ENCODE measurements around the gene MSMB.
A peak's percentile ranks its signal among the peaks of the same experiment; 100 is the strongest.
"Not testable (repeated sequence)": the region's sequence is repeated elsewhere in the genome, so short reads cannot be mapped to it uniquely, and the experiment has no call there.

The MSMB gene

DNA sequence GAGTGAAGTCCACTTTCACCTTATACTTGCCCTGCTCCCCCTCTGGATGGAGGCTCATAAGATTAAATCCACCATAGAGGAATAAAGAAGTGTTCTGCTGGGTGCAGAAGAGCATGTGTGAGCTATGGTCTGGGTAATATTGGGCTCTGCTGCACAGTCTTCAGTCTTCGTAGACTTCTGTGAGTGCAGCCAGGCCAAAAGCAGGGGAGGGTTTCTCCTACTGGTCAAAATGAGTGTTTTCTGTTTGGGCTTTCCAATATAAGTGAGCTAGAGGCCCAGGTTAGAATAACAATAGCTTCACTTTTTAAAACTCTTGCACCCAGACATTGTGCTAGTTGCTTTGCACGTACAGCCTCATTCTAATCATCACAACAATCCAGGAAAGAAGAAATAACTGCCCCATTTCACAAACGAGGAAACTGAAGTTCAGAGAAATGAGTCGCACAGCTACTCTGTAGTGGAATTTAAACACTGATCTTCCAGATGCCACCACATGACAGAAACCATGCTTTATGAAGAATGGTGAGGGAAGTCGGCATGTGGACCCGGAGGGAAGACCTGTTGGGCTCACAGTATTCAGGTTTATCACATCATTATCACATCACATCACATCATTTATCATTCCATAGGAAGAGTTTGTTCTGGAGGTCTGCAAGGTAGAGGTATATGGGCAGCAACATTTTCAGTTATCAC lies 23.8 kb upstream of the MSMB start:
- DNase-seq = no peak

DNA sequence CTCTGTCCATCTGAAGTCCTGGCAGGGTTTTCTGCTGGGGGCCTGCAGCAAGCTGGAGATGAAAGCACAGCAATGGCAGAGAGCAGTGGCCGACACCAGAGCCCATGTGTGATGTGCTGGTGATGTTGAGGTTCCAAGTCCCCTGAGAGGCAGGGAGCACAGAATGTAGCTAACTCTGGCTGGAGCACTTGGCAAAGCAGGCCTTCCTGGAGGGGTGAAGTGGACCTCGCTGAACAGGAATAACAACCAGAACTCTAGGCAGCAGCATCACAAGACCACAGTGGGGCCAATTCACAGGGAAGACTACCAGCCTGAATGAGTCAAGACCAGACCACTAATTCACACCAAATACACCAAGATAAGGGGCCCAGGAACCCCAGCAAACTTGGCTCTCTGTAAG lies 22.8 kb upstream of the MSMB start:
- DNase-seq = no peak

DNA sequence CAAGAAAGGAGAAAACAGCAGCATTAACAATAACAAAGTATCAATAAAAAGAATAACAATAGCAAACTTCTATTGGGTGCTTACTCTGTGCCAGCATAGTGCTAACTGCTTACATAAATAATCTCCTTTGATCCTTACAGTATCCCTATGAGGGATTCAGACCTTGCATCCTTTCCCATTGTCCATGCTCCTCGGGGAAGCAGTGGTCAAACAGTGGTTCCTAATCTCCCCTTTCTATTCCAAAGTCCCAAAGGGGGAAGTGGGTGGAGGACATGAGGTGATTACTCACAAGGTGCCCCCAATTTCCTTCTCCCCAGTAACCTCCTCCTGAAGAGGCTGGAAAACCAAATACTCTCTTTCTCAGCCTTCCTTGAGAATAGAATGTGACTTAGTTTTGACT lies 22.0 kb upstream of the MSMB start:
- DNase-seq = no peak

DNA sequence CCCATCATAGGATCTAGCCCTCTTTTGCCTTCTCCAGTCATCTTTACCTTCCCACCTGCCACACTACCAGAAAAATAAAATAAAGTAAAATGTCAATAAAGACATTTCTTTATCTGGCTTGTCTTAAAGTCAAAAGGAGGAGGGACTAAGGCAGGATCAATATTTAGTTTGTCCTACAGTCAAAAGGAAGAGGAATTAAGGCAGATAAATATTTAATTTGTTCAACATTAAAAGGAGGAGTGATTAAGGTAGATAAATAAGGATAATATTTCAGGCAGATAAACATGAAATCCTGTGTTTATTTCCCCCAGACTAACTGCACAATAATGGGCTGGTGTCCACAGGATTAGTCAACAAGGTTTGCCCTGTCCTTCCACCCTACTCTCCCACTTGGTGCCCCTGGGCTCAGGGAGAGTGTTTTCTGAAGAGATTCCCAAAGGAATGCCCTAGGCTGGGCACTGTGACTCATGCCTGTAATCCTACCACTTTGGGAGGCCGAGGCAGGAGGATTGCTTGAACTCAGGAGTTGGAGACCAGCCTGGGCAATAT lies 18.3 kb upstream of the MSMB start:
- no peak for DNase-seq

DNA sequence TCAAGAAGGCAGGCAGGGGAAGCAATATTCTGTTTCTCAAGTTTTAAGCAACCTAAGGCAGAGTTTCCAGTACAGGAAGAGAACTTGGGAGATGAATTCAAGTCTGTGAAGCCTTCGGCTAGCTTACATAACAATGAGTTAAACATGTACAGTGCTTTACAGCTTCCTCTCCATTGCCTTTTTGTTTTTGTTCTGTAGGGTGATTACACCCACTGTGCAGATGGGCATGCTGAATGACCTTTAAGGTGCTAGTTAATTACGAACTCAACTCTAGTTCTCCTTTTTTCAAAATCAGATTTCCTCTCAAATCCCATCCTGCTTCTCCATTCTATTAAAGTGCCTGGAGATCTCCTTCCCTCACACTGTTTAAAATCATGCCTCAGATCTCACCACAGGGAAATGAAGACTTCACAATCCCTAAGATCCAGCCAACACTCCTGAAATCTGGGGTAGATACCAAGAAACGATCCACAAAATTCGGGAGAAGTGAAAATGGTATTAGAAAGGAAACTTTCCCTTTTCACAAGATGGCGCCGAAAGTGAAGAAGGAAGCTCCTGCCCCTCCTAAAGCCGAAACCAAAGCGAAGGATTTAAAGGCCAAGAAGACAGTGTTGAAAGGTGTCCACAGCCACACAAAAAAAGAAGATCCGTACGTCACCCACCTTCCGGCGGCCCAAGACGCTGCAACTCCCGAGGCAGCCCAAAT lies 16.8 kb upstream of the MSMB start:
- DNase-seq = no peak

DNA sequence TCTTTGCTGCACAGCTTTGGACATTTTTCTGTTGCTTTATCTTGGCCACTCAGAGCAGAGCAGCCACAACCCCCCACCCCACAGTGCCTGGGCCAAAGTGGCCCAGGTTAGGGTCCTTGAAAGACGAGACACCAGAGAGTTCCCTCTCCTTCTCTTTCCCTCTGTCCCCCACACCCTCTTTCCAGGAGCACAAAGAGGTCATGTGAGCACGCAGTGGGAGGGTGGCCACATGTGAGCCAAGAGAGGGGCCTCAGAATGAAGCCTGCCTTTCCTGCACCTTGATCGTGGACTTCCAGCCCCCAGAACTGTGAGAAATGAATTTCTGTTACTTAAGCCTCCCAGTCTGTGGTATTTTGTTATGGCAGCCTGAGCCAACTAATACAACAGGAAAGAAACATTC lies 14.6 kb upstream of the MSMB start:
- DNase-seq = no peak

DNA sequence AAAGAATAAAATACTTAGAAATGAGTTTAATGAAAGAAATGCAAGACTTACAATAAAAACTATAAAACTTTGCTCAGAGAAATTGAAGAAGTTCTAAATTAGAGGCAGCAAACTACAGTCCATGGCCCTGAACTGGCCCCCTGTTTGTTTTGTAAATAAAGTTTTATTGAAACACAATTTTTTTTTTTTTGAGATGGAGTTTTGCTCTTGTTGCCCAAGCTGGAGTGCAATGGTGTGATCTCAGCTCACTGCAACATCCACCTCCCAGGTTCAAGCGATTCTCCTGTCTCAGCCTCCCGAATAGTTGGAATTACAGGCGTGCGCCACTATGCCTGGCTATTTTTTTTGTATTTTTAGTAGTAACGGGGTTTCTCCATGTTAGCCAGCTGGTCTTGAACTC lies 11.9 kb upstream of the MSMB start:
- not testable (repeated sequence) for DNase-seq

DNA sequence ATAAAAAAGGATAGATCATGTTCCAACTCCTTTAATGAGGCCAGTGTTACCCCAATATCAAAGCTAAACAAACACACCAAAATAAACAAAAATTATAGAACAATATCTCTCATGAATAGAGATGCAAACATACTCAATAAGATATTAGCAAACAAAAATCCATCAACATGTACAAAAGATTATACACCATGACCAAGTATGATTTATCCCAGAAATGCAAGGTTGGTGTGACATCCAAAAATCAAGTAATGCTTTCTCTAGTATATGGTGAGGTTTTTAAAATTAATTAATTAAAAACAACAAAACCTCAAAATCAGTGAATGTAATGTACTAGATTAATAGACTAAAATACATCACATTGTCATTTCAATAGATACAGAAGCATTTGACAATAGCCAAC lies 11.0 kb upstream of the MSMB start:
- DNase-seq = no peak

DNA sequence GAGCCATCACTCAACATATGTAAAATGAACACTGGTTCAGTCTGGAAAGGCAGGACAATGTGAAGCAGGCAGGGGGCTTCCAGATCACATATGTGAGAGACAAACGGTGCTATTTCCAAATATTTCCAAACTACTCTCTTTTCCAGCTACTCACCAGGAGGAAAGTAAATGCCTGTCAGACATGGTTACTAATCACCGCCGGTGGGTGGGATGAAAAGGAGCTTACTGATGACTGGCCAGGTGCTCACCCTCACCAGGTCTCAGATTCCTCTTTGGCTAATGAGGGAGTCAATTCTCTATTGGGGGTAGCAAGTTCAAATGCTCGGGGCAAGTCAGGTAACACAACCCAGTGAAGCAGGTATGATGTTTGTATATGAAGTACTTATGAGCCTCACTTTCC lies 9.7 kb upstream of the MSMB start:
- DNase-seq = no peak

DNA sequence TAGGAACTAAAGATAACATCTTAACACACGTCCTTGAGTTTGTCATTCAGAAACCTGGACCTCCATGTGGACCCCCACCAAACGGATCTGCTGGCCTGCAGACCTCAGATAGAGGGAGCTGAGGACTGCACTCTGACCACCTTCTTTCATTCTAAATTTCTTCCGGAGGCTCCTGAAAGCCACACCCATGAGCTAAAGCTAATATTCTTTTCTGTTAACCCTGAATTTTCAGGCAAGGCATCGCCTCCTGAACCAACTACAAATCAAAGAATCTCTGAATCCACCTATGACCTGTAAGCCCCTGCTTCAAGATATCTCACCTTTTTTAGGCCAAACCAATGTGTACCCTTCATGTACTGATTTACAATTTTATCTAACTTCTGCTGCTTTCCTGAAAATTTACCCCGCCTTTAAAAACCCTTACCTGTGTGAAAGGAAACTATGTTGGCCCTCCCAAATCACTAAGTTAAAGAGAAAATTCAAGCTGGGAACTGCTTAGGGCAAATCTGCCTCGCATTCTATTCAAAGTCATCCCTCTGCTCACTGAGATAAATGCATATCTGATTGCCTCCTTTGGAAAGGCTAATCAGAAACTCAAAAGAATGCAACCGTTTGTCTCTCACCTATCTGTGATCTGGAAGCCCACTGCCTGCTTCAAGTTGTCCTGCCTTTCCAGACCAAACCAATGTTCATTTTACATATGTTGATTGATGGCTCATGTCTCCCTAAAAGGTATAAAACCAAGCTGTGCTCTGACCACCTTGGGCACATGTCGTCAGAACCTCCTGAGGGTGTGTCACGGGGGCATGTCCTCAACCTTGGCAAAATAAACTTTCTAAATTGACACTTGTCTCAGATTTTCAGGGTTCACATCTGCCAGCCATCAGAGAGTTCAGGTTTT lies 7.7 kb upstream of the MSMB start:
- DNase-seq = no peak

DNA sequence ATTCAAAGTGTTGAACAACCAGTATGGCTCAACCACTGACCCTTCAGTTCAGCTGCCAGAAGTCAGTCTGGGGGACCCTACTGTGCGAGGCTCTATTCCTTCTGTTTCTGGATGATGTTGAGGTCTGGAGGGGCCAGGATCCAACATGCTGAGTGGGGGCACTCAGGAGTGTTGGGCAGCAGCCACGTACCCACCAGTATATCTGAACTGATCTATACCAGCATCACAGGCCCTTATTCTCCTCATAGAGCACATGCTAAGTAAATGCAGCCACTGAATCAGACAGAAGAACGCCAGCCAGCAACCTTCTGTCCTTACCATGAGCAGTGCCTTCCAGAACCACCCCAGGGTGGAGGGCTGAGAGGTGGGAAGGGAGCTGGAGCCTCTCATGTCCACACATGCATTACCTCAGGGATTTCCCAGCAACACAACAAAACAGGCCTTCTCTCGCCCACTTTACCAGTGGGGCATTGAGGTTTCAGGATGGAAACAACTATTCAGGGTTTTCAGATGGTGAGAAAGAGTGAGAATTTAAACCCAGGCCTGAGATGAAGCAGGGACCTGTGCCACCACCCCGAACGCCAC lies 6.8 kb upstream of the MSMB start:
- DNase-seq = no peak

DNA sequence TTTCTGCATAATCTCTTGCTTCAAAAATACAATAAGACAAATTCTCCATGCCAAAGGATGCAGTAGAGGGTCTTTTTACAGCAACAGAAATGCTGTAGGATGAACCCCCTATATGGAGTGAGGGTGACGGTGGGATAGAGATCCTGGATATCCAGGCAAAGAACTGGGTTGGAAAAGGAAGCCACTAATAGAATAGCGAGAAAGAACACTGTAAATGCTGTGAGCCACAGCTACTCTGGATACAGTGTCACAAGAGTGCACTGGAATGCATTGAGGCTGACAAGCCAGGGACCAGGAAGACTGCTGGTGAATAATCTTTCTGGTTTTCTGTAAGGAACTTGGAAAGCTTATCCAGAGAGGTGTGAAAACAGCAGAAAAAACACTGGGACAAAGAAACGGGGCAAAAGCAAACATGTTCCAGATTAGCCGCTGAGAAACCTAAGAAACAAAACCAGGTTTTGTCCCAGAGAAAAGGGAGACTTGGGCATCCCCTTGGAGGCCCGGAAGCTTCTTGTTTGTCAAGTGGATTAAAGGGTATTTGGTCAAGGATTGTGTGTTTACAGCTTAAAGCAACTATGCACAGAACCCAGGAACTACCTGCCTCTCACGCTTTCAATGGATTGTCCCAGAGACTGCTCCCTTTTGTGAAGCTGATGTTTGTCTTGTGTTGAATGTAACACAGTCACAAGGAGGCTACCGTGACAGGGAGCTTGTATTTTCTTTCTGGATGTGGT lies 6.2 kb upstream of the MSMB start:
- DNase-seq = no peak

DNA sequence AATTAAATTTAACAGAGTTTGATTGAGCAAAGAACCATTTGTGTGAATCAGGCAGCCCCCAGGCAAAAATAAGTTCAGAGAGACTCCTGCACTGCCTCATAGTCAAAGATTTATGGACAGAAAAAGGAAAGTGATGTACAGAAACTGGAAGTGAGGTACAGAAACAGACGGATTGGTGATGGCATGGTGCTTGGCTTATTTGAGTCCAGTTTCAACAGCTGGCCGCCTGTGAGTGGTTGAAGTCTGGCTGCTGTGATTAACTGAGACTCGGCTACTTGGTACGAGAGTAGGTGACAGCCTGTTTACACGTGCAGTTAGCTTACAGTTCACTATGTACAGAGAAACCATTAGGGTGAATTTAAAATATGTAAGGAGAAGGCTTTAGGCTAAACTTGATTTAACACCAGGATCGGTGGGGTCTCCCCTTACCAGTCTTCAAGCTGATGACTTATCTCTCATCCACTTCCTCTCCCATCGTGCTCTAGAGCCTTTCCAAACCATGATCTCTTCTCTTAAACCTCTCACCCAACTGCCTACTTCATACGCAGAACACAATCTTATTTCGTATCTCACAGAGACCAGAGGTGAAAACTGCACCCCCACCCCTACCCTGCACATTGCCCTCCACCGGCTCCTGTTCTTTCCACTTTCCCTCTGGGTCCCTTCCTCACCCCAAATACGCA lies 5.0 kb upstream of the MSMB start:
- DNase-seq = no peak

DNA sequence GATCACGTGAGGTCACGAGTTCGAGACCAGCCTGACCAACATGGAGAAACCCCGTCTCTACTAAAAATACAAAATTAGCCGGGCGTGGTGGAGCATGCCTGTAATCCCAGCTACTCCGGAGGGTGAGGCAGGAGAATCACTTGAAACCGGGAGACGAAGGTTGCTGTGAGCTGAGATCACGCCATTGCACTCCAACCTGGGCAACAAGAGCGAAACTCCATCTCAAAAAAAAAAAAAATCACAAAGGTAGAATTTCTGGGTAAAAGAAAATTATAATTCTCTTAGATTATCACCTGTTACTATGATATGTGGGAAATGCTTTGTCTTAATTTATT lies 3.4 kb upstream of the MSMB start:
- not testable (repeated sequence) for DNase-seq

DNA sequence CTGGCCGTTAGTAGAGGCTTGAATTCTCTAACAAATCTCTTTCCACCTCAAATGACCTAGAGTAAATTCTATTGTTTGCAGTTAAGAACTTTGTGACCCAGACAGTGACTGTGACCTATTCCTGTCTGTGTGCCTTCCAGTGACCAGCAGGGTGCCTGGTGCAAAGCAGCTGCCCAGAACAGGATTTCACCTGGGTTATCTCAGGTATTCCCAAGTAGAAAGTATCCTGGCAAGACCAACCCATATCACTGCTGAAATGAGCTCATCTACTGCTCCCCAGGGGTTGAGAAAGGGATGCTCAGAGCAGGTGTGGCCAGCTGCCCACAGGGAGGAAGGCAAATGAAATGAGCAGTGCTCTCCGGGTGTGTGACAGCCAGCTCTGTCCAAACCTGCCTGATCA lies 2.1 kb upstream of the MSMB start:
- DNase-seq = peak in 1 of 2 experiments; percentile 1

DNA sequence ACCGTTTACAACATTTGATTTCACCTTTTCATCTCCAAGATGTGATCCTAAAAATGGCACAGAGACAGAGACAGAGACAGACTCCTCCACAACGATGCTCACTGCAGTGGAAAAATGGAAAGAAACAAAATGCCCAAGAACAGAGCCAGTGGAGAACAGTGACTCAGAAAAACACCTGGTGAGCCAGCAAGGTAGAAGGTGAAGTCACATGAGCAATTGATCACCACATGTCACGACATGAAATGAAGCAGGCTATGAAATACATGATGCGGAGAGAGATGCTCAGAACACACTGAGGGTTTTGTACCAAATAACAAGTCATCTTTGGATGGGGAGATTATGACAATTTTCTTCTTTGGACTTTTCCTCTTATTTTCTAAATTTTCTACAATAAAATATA lies 3.5 kb downstream of the MSMB start:
- DNase-seq = no peak

DNA sequence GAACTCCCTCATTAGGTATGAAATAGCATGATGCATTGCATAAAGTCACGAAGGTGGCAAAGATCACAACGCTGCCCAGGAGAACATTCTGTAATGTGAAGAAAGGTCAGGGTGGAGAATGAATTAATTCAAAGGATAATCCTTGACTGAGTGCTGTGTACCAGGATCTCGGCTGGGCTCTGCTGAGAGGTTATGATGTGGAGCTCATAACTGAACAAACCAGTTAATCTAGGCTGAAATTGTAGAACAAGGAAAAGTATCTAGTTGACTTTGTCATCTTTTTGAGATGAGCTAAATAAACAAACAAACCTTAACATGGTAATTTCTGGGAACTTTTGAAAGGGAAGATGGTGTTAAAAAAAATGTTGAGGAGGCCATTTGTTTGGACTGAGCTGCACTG lies 6.1 kb downstream of the MSMB start:
- DNase-seq = no peak

DNA sequence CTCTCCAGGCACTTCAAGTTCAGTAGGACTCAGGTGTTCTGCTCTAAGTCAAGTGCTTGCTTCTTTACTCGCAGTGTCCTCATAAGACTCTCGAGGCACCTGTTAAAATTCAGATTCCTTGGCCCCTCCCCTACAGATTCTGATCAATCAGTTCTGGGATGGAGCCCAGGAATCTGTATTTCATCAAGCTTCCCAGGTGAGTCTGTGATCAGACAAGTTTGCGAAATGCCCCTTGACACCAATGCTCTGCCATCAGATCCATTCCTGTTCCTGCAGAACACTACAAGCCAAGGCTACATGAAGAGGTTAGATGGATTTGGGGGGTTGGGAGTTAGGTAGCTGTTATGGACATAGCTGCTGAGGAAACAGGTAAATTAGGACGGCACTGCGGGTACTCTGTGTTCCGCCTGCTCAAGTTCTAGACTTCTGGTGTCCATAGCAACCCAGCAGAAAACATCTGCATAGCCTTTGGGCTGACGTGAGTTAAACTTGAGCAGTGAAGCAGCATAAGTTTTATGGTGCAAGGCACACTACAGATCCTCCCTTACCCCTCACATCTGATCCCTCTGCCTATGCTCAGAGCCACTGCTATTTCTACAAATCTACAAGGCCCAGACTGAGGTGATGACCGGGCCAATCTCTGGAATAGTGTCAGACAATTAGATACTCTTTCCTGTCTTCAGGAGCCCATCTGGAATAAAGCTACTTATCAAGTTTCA lies 8.8 kb downstream of the MSMB start:
- no peak for DNase-seq

DNA sequence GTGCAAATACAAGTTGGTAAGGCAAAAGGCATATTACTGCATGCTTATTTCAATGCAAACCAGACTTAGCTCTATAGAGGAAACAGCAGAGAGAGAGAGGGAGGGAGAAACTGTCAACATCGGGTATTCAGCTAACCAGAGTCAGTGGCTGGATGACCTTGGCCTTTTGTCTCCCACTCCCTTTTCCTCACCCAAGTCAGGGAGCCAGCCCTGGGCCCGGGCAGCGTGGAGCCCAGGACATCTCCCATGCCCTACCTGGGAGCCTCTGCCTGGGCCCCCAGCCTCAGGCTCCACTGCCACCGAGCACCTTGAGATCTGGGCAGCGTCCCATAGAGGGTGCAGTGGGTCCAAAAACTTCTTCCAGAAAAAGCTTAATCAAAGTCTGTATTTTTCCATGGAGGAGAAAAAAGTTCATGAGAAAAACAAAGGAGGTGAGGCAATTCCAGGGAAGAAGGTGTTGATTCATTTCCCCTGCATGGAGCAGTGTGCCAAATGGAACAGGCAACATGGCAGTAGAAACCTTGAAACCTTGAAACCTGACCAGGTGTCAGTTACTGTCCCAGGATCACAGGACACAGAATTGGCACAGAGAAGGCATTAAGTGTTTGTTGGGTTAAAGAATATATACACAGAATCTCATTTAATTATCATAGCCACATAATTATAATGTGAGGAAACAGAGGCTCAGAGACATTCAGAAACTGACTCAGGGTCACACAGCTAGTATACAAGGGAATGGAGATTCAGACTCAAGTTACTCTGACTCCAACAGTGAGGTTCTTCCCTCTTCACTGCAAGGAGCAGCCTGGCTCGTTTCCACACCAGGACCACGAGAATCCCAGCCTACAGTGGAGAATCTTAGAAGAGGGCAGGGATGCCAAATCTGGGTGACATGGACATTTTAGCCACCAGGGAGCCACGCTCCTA lies 9.9 kb downstream of the MSMB start:
- DNase-seq = no peak

DNA sequence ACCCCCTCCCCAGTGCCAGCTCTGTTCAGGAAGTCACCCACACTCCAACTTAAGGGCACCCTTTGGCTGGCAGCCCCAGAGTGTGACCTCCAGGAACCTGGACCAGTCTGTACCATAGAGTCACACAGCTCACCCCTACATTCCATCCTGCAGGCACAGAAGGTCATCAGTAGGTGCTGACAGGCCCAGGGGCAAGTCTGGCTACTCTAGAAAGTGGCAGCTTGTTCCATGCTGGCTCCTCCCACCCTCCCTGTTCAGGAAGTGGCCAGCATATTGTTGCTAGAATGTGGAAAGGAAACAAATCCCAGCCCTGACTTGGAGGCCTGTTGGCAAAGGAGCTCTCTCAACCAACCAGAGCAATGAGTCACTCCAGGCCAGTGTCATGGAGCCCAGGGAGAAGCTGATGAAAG lies 12.5 kb downstream of the MSMB start:
- DNase-seq = no peak
